ENCODE results near the gene PYGL.
"Not testable (repeated sequence)": the region's sequence is repeated elsewhere in the genome, so short reads cannot be mapped to it uniquely, and the experiment has no call there.

PYGL gene

GRCh38 chr14:50926851-50927386 lies 17.4 kb downstream of the PYGL start:
- no peak for DNase-seq (ENCODE audit: low read depth)

DNA sequence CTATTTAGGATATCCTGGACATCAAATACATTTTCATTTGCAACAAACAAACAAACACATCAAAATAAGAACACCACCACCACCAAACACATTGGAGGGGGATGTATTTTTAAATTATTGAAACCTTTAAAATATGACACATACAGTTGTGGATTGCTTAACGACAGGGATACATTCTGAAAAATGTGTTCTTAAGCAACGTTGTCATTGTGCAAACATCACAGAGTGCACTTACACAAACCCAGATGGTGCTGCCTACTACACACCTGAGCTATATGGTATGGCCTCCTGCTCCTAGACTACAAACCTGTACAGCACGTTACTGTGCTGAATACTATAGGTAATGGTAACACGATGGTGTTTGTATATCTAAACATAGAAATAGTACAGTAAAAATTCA lies 19.4 kb downstream of the PYGL start:
- DNase-seq (ENCODE audit: low read depth): no peak

GRCh38 chr14:50924236-50924635 lies 20.0 kb downstream of the PYGL start:
- no peak for DNase-seq (ENCODE audit: low read depth)

- no peak for DNase-seq (ENCODE audit: low read depth)
These were observed 21.5 kb downstream of the PYGL start for GRCh38 chr14:50922803-50923202.

- DNase-seq (ENCODE audit: low read depth): peak; percentile 87
These were observed 23.6 kb downstream of the PYGL start for GRCh38 chr14:50920482-50921230.

GRCh38 chr14:50919524-50919923 lies 24.8 kb downstream of the PYGL start:
- not testable (repeated sequence) for DNase-seq (ENCODE audit: low read depth)

- DNase-seq (ENCODE audit: low read depth): no peak
These were observed 26.8 kb downstream of the PYGL start for GRCh38 chr14:50917449-50917848.

DNA sequence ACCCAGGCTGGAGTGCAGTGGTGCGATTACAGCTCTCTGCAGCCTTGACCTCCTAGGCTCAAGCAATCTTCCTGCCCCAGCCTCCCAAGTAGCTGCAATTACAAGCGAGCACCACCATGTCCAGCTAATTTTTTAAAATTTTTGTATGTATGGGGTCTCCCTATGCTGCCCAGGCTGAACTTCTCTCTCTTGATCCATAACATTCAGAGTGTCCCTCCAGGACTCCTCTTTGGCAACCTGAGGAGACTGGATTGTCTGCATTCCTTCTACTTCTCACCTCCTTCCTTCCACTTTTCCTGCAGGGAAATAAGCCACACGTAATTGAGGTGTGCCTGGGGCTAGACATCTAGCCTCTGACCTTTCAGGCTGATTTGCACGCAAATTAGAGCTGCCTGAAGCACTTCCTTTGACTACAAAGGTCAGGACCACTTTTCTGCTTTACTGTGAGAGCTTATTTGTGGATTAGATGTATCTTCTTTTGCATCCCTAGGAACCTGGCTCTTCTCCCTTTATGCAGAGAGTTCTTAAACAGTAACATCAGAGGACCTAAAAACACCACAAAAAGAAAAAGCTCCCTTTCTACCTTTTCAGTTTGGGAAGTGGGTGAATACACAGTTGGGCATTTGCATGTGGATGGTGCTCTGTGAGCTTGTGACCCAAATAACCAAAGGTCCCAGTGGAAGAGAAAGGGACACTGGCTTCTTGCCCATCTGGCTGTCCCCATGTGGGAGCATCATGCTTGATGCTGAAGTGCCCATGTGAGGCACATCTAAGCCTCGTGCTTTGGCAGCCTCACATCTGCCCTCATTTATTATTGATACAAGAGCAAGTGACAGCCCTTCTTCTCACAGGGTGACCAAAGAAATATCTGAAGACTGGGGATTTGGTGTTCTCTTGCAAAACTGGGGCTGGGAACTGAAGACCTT lies 33.5 kb downstream of the PYGL start:
- DNase-seq (ENCODE audit: low read depth): no peak

DNA sequence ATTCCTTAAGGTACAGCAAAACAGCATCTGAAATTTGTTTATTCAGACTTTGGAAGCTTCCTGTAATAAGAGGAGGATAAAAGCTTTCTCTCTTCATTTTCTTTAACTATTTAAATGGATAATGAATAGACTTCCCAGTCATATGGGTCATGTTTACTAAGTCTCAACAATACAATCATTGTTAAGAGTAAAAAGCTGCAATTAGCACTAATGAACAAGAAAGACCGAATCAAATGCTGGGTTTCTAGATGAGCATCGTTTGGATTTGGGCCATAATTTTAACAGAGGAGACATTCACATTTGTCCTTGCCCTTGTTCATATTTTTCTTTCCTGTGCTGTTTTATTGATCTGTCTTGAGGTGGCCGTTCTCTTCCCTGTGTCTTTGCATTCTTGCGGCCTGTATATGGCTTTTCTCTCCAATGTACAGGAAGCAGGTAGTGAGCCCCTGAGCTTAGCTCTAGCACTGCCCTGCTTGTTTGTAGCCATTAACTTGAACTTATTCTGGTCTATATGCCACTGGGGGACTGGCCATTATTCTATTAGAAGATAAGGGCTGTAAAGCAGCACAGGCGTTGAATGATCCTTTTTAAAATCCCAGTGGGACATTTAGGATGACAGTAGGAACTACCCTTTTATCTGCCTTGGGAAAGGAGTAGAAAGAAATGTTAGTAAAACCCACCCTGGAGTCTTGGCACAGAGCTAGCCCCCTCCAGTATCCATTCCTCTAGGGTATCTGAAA lies 37.8 kb downstream of the PYGL start:
- no peak for DNase-seq (ENCODE audit: low read depth)

- DNase-seq (ENCODE audit: low read depth): no peak
These were observed 39.6 kb downstream of the PYGL start for GRCh38 chr14:50904719-50905118.

- DNase-seq (ENCODE audit: low read depth): no peak
These were observed 42.9 kb downstream of the PYGL start for GRCh38 chr14:50901361-50901760.

- DNase-seq (ENCODE audit: low read depth): no peak
These were observed 46.6 kb downstream of the PYGL start for GRCh38 chr14:50897658-50898175.

- not testable (repeated sequence) for DNase-seq (ENCODE audit: low read depth)
These were observed 47.3 kb downstream of the PYGL start for GRCh38 chr14:50897005-50897404.

GRCh38 chr14:50896421-50896820 lies 47.9 kb downstream of the PYGL start:
- not testable (repeated sequence) for DNase-seq (ENCODE audit: low read depth)

GRCh38 chr14:50892255-50892654 lies 52.0 kb downstream of the PYGL start:
- no peak for DNase-seq (ENCODE audit: low read depth)

- DNase-seq (ENCODE audit: low read depth): no peak
These were observed 56.8 kb downstream of the PYGL start for GRCh38 chr14:50887476-50887875.

GRCh38 chr14:50883827-50884197 lies 60.5 kb downstream of the PYGL start:
- DNase-seq (ENCODE audit: low read depth): no peak

- no peak for DNase-seq (ENCODE audit: low read depth)
These were observed 61.1 kb downstream of the PYGL start for GRCh38 chr14:50882932-50883826.

DNA sequence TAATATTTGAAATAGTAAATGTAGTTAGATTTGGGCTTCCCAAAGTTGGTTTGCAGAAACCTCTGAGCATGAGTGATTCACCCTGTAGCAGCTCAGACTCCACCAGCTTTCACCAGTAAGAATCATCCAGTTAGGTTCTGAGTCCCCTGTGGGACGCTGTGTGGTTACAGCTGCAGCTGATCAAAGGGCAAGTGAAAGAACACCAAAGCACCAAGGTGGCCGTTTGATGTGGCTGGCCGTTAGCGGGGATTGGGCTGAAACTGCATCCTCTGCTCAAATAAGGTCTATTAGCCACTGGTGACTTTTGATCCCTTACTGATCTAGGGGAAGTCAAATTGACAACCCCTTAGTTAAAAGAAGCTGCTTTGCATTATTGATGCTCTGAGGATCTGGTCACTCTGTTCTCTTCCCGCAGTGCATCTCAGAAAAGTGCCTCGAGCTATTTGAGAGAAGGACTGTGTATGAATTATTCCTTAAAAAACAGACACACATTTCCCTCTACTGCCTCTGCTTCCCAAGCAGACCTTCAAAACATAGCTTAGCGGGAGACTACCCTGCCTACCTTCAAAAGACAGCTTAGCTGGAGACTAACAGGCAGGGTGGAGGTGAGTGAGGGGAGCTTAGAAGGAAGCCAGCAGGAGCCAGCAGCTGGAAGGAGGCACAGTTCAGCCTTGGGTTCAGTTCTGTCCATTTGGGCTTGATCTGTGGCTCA lies 68.8 kb downstream of the PYGL start:
- no peak for DNase-seq (ENCODE audit: low read depth)

GRCh38 chr14:50874757-50875156 lies 69.5 kb downstream of the PYGL start:
- DNase-seq (ENCODE audit: low read depth): no peak
